HG03097 (cell line): ENCODE results near the gene SORCS2.

Source experiments
- ATAC-seq: cut with Tn5 transposase; IDR thresholded peaks from one replicate; pipeline ENCODE4 v1.9.1; 2021; ENCODE audit not compliant: unreplicated experiment, low FRiP score

Gene SORCS2

DNA sequence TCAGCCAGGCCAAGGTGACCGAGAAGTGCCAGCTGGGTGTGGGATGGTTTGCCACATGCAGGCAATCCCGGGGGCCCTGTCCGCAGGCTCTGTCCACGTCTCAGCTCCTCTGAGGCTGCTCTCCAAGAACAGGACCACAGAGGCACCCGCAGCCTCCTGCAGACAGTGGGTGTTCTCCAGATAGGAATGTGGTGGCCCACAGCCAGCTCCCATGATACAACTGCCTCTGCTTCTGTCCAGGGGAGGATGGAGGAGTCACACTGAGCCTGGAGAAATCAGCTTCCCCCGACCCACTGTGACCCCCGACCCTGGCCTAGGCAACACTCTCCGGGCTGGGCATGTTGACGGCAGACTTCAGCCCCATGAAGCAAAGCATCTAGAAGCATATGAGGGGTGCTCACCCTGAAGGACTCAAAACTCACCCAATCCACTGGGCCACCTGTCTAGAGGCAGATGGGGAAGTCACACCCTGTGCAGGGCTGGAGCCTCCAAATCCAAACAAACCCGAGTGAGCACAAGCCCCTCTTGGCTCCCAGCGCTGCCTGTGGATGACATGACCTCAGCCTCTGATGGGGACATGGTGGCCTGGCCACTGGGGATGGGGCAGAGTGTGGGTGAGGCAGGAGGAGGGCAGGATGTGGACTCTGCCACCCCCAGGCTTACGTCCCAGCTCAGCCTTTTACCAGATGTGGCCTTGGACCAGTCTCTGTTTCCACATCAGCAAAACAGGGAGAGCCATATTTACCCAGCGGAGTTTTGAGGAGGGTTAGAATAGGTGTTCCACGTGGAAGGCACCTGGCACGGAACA lies 140.1 kb downstream of the SORCS2 start:
- no peak for ATAC-seq

DNA sequence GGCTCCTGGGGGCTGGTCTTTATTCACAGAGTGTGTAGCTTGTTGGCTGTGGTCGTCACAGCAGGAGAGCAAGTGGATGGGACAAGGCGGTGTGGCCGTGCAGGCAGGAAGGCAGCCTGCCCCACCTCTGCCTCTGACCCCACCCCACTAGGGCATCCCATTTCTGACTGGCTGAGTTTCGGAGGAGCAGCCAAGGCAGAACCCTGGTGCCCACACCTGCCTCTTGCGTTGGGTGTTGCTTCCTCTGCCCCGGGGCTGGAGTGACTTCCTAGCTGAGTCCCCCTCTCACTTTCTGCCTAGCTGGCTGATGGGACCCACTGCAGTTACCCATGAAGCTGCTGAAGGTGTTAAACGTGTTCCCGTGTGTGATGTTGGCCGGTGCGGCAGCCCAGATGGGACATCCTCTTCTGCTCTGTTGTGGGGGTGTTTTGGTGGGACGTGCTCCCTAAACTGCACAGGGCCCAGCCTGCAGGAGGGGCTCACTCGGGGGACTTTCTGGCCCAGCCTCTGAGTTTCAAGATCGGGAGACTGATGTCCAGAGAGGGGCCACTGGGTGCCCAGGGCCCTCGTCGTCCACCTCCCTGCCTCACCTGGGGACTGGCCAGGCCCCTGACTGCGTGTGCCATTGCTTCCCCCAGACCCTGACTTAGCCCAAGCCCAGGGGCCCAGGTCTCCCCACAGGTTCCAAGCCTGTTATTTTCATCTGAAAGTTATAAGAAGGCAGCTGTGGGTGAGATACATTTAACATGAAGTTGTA lies 140.9 kb downstream of the SORCS2 start:
- no peak for ATAC-seq

DNA sequence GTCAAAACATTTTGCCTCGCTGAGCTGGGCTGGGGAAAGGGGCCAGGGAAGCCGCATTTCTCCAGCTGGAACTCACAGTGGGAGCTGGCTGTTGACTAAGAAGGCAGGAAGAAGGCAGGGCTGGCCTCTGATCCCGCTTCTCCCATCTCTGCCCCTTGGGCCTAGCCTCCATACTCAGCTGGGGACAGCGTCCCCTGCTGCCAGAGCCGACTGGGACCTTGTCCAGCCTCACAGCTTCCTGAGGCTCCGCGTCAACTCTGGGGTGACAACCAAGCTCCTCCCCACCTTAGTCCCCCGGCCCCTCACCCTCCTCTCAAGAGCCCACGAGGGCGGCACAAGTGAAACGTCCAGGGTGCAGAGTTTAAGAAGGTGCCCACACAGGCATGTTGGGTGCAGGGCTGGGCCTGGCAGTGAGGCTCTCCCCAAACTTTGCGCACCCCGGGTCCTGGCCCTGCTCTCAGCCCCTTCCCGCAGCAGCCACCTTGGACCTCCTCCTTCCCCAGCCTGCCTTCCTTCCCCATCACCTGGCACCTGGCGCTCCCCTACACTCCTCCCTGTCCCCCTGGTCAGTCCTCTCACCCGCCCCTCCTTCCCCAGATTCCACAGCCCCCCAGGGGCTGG lies 141.6 kb downstream of the SORCS2 start:
- no peak for ATAC-seq

DNA sequence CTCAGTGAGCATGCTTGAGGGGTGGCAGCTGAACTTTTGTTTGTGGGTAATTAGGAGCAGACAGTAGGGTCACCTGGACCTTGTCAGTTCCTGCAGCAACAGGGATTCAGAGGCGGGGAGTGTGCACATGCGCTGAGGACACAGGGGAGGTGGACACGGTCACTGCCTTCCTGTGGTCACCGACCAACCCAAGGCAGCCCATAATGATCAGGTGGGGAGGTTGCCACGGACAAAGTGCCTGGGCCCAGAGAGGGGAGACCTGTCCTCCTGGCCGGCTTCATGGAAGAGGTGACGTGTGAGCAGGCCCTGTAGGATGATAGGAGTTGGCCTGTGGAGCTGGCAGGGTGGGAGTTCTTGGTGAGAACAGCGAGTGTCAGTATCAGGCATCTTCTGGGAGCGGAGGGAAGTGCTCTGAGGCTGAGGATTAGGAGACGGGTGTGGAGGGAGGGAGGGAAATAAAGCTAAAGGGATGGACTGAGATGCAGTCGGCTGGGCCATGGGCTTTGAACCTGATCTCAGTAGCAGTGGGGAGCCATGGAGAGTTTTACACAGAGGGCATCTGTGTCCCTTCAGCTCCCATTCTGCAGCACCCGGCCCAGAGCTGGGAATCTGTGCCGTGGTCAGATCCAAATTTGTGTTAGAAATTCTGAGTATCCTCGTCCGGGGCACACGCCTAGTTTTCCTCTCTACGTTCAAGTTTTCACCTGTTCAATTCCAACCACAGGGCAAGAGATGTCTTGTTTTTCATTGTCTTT lies 142.4 kb downstream of the SORCS2 start:
- ATAC-seq: no peak

DNA sequence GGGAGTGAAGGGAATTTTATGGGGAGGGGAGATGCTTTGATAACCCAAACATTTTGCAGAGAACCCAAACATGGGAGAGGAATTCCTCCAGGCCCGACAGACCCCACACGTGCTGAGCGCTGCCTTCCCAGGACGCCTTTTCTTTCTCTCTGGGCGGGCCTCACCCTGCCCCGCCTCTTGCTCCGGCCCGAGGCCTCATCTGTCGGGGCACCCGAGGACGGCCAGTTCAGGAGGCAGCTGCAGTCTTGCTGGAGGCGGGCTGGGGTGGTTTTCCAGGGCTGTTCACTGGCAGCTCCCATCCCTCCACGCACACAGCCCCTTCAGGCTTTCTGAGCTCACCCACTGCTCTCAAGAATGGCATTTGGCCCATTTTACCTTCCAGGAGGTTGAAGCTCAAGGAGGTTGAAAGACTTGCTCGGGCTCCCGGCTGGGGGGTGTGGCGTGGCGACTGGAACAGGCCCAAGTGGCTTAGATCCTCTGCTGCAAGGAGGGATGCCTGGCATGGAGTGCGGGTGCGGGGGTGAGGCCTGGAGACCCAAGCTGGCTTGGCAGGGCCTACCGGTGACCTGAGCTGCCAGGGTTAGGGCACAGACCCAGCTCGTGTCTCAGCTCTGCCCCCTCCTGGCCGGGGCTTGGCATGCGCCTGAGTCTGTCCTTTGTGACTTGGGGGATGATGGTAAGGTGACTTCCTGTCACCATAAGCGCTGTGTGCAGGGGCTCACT lies 143.2 kb downstream of the SORCS2 start:
- no peak for ATAC-seq

DNA sequence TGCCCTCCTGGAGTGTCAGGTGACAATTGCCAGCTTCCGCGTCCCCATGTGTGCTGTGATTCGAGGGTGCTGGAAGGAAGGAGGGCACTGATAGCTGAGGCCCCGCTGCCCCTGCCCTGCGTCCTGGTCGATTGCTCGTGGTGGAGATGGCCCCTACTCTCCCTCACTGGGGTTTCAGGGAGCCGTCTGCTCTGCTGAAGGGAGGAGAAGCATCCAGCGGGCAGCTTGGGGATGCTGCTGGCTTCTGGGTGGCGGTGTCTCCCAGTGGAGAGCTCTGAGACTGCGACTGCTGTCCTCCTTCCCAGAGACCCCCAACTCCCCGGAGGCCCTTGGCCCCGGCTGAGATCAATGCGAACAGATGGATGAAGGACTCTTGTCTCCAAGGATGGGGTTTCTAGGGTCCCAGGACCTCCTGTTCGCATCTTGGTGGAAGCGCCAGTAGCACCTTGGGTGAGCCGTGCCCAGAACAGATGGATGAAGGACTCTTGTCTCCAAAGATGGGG lies 143.8 kb downstream of the SORCS2 start:
- no peak for ATAC-seq

DNA sequence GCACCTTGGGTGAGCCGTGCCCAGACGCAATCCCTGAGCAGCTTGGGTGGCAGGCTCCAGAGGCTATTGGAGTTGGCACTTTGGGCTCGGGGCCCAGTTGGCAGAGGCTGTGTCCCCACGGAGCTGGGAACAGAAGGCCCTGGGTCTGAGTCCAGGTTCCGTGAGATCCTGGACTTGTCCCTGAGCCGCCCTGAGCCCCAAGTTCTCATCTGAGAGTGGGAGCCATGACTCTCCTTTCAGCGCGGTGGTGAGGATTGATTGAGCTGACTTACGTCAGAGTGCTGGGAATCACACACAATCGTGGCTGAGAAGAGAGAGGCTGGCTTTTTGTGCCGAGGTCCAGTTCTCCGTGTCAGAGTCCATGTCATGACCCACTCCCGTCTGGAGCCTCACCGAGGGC lies 144.4 kb downstream of the SORCS2 start:
- no peak for ATAC-seq

DNA sequence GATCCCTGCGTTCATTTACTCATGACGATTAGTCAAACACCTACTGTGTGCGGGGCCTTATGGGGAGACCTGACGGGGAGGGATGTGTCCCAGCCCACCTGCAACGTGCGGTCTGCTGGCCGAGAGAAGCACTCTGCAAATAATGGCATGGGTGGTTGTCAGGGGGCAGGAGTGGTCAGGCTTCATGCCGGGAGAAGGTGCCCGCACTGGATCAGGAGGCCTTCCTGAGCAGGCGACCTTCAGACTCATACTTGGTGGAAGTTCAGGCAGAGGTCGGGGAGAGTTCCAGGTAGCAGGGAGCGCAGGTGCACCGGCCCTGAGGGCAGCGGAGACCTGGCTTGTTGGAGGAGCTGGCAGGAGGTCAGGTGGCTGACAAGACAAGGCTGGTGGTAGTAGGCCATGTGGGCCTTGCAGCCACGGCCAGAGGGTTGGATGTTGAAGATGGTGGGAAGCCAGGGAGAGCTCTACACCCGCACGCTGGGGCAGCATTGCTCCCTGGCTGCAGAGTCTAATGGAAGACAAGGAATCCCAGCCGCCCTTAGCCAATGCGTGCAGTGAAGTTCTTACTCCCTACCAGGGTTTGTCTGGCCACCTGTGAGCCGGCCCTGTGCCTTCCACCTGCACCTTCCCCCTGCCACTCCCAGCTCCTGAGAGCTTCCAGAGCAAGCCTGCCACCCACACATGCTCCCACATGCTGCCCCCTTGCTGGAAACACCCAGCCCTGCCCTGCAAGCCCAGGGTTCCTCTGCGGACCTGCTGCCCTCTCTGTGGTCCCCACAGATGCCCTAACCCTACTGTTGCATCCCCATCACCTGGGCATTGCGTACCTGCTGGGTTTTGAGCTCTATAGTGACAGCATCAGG lies 145.1 kb downstream of the SORCS2 start:
- no peak for ATAC-seq

DNA sequence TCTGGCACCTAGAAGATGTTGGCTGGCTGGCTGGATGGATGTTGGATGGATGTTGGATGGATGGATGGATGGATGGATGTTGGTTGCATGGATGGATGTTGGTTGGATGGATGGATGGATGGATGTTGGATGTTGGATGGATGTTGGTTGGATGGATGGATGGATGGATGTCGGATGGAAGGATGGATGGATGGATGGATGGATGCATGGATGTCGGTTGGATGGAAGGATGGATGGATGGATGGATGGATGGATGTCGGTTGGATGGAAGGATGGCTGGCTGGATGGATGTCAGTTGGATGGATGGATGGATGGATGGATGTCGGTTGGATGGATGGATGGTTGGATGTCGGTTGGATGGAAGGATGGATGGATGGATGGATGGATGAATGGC lies 145.7 kb downstream of the SORCS2 start:
- ATAC-seq: no peak

DNA sequence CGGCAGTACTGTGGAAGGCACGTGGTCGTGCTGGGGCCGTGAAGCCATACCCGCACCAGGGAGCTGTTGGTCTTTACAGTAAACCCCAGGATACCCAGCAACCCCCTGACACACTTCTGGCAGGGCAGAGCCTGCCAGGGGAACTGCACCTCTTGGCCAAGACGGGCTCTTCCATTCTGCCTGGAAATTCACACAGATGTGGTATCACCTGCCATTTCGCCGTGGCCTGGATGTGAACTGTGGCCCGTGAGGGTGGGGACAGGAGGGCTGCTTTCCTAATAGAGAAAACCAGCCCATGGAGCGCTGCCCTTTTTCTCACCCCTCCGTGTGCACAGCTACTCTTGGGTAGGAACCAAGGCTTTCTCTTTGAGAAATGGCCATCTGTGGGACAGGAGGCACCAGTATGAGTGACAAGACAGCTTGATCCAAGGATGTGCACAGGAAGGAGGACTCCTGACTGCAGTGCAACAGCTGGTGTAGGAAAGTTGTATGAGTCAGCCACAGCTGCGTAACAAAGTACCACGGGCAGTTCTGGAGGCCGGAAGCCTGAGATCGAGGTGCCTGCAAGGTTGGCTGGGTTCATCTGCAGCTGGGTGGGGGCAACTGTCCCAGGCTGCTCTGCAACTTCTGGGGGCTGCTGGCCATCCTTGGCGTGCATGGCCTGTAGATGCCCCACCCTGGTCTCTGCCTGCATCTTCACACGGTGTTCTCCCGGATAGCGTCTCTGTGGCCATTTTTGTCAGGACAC lies 146.7 kb downstream of the SORCS2 start:
- no peak for ATAC-seq

DNA sequence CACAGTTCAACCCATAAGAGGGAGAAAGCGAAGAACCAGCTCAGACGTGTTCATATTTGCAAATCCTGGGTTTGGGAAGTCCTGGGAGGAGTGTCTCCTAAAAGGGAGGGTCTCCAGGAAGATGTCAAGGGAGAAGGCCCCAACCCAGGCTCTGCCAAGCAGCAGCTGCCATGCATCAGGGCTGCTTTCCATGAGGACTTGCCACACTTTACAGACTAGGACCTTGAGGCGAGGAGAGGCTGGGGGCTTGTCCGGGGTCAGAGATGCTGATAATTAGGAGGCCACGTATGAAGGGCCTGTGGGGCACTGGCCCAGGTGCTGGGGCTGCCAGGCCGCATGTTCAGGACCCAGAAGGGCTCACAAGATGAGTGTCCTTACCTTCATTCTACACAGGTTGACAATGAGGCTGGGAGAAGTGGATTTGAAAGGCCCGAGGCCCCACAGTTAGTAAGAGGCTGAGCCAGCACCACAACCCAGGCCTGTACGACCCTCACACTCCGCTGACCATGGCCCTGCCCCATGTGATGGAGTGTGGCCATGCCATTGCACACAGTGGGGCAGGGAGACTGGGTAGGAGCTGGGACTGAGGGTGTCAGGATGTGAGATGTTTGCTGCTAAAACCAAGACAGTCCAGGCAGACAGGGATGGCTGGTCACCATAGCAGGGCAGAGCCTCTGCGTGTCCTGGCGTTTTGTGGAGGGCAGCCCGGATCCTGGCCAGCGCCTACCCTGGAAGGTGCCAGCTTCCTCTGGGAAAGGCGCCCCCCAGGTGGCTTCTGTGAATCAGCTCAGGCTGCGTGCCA lies 147.6 kb downstream of the SORCS2 start:
- ATAC-seq: no peak

DNA sequence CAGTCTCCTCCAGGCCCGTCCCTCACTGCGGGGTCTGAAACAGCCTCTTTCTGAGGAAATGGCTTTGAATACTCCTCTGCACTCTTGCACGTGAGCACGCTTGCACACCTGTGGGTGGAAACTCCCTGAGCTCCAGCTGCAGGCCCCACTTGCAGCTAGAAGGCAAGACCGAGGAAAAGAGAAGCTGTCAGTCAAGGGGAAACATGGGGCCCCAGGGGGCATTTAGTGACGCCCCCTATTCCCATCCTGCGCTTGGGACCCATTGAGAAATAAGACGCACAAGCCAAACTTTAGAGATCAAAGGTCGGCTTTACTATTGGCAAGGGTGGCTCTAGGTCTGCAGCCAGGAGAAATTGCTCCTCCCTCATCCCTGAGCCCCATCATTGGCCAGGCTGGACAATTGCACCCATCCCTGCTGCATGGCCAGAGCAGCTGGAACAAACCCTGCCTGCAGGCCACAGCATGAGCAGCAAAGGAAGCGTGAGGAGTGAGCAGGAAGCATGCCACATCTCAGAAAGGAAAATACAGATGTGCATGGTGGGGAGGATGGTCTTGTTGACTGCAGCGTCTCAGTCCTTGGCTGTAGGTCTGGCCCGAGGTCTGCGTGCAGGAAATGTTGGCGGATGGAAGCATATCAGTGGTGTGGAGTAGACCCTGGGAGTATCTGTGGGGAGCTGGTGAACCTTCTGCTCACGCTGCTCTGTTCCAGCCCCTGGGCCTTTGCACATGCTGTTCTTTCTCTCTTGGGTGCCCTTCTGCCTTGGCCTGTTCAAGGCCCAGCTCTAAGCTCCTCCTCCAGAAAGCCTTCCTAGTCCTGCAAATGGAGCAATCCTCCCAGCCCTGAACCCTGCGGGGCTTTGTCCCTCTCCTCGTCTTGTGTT lies 148.5 kb downstream of the SORCS2 start:
- ATAC-seq: no peak

DNA sequence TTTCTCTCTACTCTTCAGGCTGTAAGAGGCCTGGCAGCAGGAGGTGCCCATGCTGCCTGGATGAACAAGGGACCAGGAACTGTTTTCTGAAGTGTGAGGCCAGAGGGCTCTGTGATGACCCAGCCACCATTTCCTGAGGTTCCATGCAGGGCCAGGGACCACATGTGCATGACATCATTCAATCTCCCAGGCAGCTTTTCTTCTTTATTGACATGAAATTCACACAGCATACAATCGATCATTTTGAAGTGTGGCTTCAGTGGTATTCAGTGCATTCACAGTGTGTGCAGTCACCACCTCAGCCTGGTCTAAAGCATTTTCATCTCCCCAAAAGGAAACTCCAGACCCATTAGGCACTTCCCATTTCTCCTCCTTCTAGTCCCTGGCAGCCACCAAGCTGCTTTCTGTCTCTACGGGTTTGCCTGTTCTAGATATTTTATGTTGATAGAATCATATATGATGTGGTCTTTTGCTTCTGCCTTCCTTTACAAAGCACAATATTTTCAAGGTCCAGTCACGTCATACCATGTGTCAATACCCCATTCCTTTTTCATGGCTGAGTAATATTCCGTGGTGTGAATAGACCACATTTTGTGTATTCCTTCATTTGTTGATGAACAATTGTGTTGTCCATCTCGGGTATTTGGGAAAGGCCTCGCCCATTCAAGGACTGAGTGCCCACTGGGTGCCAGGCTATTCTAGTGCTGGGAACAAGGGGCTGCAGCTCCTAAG lies 149.3 kb downstream of the SORCS2 start:
- ATAC-seq: no peak

DNA sequence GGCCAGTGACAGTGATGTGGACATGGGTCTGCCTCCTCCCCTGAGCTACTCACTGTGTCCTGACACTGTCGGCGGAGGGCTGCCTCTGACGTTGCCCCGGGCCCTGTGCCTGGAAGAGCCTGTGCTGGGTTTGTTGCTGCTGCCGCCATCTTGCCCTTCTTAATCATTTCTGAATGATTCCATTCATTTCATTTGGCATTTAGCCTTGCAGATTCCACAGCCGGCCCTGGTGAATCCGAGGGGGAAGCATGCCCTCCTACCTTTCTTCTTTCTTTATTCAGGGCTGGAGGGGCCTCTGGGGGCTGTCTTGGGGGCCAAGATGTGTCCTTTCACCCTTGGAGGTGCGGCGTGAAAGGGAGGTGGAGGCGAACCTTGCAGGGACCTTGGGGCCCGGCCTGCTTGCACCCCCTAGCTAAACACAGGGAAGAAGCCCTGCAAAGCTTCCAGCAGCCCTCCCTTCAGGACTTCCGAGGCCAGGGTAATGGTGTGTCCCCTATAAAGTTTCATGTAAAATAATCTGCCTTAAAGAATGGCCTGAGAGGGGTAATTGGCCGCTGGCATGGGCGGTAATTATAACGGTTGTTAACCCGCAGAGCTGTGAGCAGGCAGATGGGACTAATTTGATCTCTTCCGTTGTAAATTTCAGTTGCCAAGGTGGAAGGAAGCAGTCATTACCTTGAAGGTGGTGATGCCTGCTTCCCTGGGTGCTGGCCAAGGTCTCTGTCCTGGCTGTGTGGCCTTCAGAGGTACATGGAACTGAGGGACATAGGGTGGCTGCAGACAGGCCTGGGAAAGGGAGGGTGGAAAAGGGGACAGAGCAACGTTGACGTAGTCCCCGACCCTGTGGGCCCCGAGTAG lies 150.1 kb downstream of the SORCS2 start:
- no peak for ATAC-seq

DNA sequence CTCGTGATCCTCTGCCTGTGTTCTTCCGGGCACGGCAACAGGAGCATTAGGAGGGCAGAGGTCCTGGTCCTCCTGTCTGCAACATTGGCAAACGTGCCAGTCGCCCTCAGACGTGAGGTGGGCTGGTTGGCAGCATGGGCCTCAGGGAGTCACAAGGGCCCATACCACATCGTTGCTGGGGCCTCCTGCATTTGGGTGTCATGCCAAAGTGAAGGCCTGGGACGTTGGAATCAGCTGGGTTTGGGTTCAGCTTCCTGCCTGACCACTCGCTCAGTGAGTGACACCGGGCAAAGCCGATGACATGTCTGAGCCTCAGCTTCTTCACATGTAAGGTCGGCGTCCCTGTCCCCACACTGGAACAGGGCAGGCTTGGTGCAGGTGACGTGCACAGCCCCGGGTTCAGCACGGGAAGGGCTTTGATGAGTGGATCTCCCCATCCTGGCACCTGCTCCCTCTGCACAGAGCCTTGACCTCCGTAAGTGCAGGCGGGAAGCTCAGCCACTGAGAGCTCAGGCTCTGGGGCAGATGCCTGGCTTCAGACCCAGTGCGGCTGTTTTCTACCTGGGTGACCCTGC lies 150.8 kb downstream of the SORCS2 start:
- no peak for ATAC-seq
